GM21717 (cell line): ENCODE measurements around the gene LRBA.
"Not testable (repeated sequence)": the region's sequence is repeated elsewhere in the genome, so short reads cannot be mapped to it uniquely, and the experiment has no call there.

Experiments
- ATAC-seq: cut with Tn5 transposase; IDR thresholded peaks from one replicate; pipeline ENCODE4 v1.9.1; 2021; ENCODE audit warnings: mild to moderate bottlenecking, moderate library complexity; ENCODE audit not compliant: unreplicated experiment

Gene LRBA

GRCh38 chr4:150578745-150579501, 436.2 kb downstream of the LRBA start:
- no peak for ATAC-seq

DNA sequence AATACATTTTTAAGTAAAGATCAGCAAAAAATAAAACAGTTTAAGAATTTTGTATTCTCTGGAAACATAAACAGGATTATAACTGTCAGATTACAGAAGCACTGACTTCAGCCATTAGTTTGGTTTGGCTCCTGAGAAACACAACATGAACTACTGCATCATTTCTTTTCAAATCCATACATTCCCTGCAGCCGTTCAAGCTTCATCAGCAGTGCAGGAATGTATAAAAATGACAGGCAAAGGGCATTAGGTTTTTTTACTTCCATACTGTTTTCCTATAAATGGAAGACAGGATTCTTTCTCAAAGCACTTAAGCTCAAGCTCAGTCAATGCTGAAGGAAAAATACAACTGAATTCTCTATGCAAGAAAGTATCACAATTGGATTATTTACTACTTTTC, 437.3 kb downstream of the LRBA start:
- ATAC-seq = no peak

- ATAC-seq = no peak
Observed at GRCh38 chr4:150574678-150575077, 440.4 kb downstream of the LRBA start.

DNA sequence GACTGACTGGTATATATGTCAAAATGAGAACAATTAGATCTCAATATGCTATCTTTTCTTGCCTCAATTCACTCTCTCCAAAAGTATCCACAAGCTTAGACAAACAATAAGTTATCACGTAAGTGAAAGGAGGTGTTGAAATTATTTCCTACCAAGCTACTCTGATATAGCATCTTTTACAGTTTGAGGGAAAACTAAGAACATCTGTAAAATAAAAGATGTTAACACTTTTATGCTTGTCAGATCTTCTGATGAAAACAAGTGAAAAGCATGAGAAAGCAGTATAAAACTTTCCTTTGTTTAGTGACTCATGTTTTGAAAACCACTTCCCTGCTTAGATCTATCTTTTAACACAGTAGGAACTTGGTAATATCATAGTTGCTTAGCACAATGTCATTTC, 441.6 kb downstream of the LRBA start:
- no peak for ATAC-seq

DNA sequence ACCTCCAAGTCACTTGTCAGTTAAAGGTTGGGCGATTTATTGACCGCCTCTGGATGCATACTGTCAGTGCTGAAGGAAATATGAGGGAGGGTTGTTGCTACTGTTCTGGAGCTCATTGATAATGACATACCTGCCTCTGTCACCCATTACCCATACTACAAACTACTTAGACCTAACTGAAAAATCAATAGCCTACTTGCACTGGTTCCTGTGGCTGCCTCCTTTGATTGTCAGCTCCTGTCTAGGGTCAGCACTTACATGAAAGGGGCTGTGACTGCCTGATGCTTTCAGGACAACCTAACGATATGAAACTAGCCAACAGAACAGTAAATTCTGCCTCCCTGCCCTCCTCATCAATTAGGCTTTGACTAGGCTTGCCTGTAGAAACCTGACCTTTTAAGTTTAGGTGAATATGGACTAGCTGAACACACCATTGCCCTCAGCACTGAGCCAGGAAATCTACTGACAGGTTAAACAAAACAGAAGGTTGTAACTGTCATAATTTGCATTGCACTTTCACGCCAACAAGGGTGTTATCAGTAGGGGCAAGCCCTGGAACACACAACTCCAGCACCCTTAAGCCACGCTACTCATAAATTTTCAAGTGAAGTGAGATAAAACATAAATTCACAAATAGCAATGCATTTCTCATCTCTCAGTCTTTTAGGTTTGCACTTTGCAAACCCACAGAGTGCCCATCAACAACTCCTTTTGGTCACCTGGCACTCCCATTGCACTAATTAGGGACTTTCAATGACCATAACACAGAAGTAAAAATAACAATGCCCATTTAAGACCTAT, 442.2 kb downstream of the LRBA start:
- ATAC-seq = no peak

GRCh38 chr4:150570862-150571261, 444.2 kb downstream of the LRBA start:
- ATAC-seq = no peak

DNA sequence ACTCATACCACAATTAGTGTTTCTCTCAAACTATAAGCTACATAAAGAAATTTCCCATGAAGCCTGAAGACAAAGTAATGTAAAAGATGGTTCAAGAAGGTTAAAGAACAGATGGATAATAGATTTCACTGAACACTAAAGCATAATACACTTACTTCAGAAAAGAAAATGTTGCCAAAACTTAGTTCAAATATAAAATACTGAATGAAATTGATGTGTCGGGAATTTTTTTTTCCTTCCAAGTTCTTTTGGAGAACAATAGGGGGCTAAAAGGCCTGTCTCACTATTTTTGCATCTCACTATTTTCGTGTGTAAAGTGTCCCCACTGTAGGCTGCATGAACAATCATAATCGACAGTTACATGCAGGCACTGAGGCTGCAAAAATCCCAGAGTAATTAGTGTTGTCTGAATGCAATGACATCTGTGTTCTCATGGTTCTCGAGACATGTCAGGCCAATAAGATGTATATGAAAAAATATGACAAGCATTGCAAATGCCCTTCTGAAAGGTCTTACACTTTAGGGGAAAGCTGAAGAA, 445.0 kb downstream of the LRBA start:
- ATAC-seq = no peak

DNA sequence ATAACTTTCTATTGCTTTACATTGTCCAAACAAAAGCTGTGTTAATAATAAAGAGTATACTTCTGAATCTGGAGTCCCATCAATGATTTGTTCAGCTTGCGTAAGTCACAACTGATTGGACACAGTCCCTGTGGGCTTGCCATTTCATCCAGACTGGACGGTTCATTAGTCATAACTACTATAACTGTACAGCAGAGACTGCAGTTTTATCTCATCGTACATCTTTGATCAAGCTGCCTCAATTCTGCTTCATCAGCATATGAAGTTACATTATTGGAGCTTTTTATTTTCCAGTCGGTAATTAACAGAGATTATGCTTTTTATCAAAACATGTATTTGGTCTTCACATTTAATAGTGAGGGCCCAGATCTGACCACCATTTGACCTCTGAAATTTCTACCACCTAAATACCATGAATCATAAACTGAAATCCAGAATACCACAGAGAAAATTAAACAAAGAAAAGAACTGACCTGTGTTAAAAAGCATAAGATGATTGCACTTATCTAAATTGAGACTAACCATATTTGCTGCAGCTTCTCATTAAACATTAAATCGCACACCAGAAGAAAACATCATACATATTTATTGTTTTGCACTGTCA, 445.6 kb downstream of the LRBA start:
- no peak for ATAC-seq

DNA sequence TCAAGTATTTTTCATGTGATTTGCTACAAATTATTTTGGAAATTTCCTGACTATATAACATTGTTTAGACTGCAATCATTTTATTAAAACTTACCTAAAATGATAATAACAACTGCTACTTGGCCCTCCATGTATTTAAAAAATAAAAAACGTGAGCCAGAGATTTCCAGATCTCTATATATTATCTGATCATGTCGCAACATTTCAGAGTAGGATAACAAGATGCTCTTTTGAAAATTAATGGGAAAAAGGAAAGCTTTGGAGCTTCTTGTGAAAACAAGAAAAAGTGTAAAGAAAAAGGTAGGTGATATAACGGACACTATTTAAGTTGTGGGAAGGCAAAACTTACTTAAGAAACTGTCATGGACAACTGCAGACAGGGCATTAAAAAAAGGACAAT, 448.0 kb downstream of the LRBA start:
- no peak for ATAC-seq

- not testable (repeated sequence) for ATAC-seq
Observed at GRCh38 chr4:150564967-150565366, 450.1 kb downstream of the LRBA start.

DNA sequence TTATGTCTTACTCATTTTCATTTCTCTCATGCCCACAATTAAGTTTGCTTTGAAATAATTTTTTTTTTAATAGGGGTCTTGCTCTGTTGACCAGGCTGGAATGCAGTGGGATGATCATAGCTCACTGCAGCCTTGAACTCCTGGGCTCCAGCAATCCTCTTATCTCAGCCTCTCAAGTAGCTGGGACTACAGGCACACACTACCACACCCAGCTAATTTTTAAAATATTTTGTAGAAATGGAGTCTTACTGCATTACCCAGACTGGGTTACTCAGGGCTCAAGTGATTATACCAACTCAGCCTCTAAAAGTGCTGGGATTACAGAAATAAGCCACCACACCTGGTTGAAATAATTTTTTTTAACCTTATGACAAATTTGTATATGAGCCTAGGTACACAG, 452.3 kb downstream of the LRBA start:
- no peak for ATAC-seq

DNA sequence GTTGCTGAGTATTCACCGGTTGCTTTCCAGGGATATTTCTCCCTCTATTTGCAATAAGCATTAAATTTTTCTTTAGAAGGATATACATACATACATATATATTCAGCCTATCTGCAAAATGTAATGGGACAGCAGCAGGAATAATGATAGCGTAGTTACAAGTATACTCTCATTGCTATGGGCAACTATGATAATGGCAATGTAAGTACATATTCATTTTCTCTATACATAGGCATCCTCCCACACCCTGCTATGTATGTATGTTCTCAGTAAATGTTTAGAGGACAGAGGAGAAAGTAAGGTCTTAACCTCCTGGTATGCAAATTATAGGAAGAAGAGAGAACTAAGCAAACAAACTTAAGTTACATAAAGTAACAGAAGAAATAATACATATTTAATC, 452.8 kb downstream of the LRBA start:
- no peak for ATAC-seq

GRCh38 chr4:150561143-150561737, 453.8 kb downstream of the LRBA start:
- ATAC-seq = no peak

DNA sequence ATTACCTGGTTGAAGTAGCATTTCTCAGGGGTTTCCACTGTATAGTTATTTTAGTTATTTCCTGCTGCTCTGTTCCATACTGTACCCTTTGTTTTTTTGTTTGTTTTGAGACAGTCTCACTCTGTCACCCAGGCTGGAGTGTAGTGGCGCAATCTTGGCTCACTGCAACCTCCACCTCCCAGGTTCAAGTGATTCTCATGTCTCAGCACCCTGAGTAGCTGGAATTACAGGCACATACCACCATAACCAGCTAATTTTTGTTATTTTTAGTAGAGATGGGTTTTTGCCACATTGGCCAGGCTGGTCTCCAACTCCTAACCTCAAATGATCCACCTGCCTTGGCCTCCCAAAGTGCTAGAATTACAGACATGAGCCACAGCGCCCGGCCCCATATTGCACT, 457.3 kb downstream of the LRBA start:
- ATAC-seq = not testable (repeated sequence)

DNA sequence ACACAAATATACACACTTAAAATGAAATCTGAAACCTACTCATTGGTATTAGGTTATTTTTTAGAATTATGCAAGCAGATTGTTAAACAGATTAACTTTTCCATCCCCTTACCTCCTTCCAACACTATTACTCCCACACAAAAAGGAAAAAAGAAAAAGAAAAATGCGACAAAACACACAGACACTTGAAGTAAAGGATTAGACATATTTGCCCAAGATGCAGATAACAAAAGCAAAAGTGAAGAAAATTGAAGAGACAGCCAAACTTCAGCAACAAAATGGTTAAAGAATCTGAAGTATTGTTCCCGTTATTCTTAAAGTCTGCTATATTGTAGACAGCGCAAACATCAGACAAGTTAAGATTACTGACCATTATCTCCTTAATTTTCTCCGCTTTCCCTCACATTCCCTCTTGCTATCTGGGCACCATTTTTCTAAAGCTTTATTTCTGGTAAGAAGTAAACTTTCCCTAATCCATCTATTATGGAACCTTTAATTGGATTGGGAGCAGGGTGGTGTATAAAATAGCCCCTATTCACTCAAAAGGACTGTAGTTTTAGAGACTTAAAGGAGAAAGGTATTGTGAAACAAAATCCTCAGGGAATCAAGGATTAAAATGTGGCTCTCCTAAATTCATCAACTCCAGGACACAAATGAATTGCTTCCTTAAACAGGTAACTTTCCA, 467.8 kb downstream of the LRBA start:
- no peak for ATAC-seq

GRCh38 chr4:150546286-150546685, 468.8 kb downstream of the LRBA start:
- no peak for ATAC-seq

DNA sequence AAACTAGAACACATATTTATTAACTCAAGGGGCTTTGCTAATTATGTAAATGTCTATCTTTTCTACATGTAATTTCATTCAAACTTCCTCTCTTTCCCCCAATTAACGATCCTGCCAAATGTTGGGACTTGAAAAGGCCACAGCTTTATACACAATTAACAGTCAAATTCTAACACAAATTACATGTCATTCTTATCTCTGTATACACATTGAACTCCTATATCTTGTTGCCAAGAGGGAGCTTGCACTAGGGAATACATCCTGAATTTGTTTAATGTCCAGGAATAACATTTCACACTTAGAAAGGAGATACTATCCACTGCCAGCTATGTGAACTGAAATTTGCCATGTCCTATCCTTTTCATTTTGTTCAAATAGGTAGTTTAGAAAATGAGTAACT, 472.0 kb downstream of the LRBA start:
- ATAC-seq = no peak

- ATAC-seq = no peak
Observed at GRCh38 chr4:150541681-150542080, 473.4 kb downstream of the LRBA start.

GRCh38 chr4:150540959-150541360, 474.1 kb downstream of the LRBA start:
- ATAC-seq = no peak

GRCh38 chr4:150540536-150540935, 474.5 kb downstream of the LRBA start:
- no peak for ATAC-seq

DNA sequence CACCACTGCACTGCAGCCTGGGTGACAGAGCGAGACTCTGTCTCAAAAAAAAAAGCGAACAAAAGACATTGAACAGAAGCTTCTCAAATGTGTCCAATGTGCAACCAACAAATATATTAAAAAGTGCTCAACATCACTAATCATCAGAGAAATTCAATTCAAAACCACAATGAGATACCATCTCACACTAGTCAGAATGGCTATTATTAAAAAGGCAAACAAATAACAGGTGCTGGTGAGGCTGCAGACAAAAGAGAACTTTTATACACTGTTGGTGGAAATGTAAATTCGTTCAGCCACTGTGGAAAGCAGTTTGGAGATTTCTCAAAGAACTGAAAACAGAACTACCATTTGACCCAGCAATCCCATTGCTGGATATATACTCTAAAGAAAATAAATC, 477.2 kb downstream of the LRBA start:
- not testable (repeated sequence) for ATAC-seq
